DMS114 treated with DMSO at 0.1 percent for 48 hours (cell line): ENCODE results near the gene DUSP19.
"Not testable (repeated sequence)": the region's sequence is repeated elsewhere in the genome, so short reads cannot be mapped to it uniquely, and the experiment has no call there.

Source experiments
- DNase-seq: peaks from one replicate; lab custom pipeline; 2025; ENCODE audit not compliant: unreplicated experiment; lab: John Stamatoyannopoulos, UW

The DUSP19 gene, protein sequence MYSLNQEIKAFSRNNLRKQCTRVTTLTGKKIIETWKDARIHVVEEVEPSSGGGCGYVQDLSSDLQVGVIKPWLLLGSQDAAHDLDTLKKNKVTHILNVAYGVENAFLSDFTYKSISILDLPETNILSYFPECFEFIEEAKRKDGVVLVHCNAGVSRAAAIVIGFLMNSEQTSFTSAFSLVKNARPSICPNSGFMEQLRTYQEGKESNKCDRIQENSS

DNA sequence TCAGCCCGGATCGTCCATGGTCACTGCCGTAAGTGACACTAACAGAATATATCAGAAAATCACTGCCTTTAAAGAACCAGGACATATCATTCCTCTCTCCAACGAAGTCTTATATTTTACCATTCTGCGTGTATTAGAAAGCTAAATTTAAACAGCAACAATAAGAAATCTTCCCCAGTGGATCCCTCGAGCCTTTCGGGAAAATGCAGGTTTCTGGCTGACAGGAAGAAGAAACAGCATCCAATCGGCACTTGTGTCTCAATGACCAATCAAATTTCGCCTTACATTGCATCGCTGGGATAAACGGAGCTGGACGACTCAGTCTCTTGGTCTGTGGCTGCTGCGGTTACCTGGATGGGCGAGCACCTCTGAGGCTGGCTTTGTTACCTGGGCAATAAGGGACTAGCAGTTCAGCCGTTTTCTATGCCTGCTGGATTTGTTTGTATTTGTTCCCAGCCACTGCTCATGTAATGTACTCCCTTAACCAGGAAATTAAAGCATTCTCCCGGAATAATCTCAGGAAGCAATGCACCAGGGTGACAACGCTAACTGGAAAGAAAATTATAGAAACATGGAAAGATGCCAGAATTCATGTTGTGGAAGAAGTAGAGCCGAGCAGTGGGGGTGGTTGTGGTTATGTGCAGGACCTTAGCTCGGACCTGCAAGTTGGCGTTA, at the start of gene DUSP19:
Gene DUSP19, plus strand, starts transcription at position 284 of the 675 bp plus-strand sequence. Its CDS starts 187 bp downstream, at position 471.
- DNase-seq, result peak; percentile 67

DNA sequence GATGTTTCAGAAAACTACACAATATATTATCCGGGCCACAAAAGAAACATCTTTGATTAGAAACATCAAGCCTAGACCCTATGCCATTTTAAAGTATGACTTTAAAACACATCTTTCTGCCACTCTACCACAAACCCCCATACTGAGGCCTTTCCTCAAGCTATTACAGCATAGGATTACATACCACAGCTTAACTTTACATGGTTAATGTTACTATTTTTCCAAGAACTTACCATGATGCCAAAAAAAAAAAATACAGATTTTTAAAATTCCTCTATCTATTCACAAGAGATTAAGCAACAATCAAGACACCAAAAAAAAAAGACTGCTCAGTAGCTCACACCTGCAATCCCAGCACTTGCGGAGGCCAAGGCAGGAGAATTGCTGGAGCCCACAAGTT, 49.3 kb upstream of the DUSP19 start:
- no peak for DNase-seq

DNA sequence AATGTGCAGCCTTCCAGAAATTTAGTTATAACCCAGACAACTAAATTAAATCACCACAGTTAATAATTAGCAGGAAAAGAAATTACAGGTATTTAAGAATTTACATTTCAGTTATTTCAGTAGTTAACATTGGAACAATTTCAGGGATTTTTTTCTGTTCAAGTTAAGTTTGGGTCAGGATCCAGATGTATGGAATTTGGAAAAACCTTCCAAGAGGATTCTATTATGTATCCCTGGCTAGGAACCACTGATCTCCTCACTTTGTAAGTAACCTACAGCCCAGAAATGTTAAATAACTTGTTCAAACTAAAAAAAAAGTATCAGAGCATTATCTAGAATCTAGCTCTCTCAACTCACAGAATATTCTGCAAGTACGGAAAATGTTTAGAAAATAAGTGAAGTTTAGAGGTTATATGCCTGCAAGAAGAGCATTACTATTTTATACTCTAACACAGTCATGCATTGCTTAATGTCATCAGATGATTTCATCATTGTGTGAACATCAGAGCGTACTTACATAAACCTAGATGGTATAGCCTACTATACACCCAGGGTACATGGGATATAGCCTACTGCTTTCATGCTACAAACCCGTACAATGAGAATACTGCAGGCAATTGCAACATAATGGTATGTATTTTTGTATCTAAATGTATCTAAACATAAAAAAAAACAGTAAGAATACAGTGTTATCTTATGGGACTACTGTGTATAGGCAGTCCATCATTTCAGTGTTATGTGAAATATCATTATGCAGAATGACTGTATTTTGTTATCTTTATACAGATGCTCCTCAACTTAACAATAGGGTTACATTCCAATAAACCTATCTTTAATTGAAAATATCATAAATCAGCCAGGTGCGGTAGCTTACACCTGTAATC, 46.4 kb upstream of the DUSP19 start:
- no peak for DNase-seq

DNA sequence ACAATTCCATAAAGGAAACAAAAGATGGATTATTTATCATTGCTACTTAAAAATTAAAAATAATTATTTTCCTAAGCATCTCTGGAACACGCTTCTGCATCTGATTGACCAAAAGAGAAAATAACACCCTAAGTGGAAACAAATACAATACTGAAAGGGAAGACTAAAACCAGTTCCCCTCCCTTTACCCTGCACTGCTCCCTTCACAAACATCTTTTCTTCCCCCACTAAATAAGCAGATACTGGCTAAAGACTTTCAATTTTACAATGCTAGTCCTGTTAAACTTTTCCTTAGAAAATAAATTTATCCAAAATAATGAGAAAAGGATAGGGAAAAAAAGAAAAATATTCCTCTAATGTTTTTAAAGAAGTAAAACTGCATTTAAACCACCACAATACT, 44.6 kb upstream of the DUSP19 start:
- DNase-seq, result no peak

DNA sequence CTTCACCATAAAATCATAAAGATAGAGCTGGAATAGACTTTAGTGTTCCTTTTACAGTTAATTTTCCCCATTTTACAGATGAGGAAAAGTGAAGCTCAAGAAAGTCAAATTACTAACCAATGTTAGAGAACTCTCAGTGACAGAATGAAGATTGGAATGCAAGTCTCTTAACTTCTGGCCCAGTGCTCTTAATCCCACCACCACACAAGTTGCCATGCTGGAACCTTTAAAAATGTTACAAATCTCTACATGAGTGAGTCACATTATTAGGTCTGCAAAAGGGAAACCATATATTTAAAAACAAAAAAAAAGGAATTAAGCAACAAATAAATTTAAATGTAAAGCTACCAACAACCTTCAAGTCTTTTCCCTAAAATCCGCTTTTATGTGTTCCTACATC, 43.7 kb upstream of the DUSP19 start:
- DNase-seq, result no peak

DNA sequence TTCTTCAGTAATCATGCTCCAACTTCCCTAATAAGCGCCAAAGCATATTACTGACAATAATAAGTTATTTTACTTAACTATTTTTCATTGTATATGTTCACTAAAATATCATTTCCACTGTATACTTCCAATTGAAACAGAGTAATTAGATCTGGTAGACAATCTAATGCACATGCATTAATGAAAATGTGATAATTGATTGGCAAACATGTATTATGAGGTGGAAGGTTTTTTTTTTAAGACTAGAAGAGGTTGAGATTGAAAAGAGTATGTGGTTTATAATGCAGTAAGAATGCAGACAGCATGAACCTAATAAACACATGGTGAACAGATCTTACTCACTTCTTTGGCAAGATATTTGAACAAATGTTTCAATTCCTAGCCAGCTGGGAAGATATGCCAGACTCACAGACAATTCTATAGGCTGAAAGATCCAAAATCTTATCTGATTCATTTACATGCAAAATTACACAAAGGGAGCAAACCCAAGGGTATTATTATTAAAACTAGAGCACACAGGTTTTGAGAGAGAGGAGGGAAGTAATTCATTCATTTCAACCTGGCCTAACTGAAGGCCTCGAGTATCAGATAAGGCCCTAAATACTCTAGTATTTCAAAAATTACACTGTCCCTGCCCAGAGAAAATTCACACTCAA, 43.1 kb upstream of the DUSP19 start:
- no peak for DNase-seq

DNA sequence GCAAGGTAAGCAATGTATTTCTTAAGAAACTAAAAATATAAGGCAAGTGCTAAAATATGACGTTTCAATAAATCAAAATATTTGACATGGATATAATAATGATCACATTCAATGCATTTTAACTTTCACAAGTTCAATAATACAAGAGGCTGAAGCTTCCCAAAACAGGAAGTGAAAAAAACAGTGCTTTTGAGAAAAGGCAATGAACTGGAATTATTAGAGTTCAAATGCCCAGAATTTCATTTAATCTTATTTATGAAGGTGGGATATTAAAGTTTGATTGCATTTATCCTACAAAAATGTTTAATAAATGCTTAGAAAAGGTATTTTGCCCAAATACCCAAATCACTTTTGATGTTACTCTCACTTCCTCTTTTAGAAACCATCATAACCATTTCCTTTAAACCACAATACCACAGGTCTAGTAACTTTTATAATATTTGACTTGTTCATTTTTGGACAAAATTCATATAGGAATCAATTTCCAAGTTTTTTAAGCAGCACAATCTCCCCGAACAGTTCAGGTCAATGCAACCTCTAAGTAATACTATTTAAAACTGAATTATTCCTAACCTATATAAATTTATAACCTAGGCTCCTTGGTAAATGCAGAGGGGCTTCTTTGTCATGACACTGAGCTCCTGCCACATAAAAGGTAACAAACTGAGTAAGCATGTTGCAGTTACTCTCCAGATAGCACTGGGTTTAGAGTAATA, 42.4 kb upstream of the DUSP19 start:
- no peak for DNase-seq

DNA sequence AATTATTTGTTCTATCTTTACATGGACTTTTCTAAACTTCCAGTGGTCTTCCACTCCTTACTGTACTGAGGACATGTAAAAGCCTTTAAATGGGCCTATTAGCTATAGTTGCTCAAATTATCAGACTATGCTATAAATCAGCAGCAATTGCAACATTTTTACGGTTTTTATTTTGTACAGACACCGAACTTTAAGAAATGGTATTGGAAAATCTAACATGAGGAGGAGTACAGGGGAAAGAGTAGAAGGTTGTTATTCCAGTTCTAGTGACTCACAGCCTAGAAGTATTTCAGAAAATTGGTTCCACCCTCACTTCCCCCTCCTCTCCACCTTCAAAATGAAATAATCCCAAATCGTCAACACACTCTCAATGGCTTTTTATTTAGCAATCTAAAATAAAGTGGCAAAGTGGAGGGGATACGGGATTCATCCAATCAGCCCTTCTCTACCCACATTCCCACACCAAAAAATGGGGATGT, 41.4 kb upstream of the DUSP19 start:
- DNase-seq, result no peak

DNA sequence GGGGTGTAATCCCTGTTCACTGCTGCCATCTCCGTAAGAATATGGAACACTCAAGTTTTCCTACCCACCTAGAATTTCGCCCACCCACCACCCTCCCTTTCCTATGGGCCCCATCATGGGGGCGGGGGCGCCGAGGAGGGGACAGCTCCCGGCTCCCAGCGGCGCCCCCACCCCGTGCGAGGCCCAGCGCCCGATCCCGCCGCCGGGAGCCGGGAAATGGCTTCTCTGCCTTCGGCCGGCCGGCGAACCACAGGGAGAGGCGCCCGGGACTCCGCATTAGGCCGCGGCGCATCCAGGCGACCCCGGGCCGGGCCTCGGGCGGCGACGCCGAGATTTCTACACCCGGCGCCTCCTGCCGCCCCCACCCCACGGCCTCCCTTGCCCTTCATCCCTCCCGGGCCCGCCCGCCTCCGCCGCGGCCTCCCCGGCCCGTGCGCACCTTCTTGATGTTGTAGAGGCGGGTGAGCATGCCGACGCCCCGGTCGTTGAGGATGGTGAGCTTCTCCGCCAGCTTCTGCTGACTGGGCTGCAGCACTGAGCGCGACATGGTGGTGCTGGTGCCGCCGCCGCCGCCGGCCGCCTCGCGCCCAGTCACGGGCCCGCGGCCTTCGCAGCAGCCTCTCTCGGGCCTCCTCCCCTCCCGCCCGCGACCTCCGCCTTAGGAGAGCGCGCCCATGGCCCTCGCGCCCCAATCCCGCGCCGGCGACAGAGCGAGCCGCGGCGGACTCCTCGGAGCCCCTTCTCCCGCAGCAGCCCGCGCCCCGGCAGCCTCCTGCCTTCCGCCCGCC, 40.8 kb upstream of the DUSP19 start:
- DNase-seq, result no peak

DNA sequence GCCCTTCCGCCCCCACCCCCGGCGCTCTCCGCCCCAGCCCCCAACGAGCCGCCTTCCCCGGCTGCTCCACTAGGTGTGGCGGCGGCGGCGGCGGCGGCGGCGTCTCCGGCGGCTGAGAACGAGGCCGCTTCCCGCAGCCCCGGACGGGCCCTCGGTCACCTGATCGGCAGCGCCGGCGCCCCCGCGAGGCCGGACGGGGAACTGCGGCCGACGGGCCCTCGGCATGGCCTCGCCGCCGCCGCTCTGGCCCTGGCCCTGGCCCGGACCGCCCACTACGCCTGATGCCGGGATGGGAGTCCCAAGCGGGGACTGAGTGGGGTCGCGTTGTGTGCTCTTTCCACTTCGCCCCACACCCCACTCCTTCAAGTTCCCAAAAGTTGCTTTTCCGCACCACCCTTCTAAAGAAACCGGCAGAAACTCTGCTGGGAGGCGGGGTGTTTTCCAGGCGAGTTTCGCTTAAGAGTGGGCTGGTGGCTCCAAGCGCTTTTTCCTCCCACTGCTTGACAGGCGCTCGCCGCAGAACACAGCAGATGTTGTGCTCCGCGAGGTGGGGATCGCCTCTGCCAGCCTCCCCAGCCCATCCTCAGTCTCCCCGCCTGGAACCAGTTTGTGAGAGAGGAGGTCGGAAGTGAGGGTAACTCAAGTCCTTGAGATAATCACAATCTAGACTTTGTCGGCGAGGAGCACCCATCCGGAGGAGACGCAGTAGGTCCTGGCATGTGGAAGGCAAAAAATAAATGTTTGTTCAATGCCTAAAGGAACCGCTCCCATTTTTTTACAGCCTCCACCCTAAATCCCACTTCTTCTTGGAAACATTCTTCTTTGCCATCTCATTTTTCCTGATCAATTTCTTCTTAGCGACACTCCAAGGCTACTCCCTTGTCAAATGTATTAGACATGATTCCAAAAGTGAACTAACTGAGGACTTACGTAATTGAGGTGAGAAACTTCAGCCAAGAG, 39.9 kb upstream of the DUSP19 start, which contains the start of gene NCKAP1:
Gene NCKAP1, minus strand, starts transcription at position 117 of the 960 bp plus-strand sequence. CDS start 358 bp downstream, outside the sequence.
- DNase-seq, result peak; percentile 49

DNA sequence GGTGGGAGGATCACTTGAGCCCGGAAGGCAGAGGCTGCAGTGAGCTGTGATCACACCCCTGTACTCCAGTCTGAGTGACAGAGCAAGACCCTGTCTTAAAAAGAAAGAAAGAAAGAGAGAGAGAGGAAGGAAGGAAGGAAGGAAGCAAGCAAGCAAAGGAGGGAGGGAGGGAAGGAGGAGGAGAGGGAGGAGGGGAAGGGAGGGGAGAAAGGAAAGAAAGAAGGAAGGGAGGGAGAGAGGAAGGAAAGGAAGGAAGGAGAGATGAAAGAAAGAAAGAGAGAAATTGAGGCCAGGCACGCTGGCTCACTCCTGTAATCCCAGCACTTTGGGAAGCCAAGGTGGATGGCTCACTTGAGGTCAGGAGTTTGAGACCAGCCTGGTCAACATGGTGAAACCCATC, 37.9 kb upstream of the DUSP19 start:
- no peak for DNase-seq

DNA sequence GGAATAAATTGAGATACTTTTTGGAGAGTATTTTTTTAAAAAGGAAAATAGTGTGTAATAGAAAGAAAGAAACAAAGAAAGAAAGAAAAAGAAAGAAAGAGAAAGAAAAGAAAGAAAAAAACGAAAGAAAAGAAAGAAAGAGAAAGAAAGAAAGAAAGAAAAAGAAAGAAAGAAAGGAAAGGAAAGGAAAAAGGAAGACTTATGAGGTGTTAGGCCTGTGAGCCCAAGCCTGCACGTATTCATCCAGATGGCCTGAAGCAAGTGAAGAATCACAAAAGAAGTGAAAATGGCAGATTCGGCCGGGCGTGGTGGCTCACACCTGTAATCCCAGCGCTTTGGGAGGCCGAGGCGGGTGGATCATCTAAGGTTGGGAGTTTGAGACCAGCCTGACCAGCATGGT, 35.0 kb upstream of the DUSP19 start:
- DNase-seq, result not testable (repeated sequence)

DNA sequence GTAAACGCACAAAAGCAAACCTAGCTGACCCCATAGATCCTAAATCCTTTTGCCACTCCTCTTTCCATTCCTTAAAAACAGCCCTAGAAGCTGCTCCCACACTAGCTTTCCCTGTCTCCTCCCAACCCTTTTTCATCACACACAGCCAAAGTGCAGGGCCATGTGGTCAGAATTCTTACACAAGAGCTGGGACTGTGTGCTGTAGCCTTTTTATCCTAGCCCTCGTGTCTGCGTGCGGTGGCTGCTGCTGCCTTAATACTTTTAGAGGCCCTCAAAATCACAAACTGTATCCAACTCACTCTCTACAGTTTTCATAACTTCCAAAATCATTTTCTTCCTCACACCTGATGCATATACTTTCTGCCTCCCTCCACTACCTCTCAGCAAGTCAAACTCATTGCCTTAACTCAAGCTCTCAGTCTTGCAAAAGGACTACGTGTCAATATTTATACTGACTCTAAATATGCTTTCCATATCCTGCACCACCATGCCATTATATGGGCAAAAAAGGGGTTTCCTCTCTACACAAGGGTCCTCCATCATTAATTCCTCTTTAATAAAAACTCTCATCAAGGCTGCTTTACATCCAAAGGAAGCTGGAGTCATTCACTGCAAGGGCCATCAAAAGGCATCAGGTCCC, 30.9 kb upstream of the DUSP19 start:
- DNase-seq, result not testable (repeated sequence)

DNA sequence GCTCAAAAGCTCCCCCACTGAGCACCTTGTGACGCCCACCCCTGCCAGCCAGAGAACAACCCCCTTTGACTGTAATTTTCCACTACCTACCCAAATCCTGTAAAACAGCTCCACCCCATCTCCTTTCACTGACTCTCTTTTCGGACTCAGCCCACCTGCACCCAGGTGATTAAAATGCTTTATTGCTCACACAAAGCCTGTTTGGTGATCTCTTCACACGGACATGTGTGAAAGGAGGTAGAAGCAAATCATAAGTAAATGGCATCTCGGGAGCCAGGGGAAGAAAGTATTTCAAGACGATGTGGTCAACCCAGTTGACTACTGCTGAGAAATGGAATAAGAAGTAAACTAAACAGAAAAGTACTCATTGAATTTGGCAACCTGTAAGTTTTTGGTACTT, 29.1 kb upstream of the DUSP19 start:
- DNase-seq, result no peak

DNA sequence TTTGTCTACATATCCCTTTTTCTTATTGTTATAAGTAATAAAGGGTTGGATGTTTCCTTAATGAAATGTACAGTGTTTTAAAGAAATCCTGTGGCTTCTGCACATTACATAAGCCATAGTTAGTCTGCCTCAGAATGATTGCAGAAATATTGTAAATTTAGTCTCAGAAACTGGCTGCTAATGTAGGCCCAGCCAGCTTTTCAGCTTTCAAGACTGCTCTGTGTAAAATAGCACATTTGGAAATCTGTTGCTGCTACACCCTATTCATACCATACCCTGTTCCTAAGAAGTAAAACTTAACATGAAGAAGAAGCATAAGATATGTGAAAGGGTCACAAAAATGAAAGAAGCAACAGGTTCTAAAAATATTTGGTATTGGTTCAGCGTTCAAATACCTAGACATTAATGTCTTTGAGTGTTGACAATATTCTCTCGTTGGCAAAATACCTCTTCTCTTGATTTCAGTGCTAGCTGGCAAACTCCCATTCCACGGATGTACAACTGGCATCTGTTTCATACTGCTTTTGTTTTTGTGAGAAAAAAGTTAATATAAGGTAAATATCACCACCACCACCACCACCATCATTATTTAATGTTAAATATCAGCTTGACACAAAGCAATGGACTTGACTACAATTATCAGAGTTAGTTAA, 21.1 kb upstream of the DUSP19 start:
- no peak for DNase-seq

DNA sequence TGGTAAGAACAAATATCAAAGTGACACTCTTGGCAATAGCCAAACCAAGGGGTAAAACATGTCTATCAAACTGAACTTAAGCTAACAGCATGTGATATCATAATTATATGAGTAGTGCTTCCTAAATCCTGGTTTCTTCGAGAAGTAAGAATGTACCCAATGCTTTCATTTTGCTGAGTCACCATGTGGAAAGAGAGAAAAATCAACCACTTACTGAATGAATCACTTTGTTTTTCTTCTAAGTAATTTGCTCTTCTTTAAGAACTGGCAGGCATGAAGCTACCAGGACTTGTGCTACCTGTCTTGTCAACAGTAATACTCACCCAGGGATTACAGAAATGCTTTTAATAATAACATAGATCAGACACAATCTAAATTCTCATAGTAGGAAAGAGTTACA, 19.0 kb upstream of the DUSP19 start:
- DNase-seq, result no peak

DNA sequence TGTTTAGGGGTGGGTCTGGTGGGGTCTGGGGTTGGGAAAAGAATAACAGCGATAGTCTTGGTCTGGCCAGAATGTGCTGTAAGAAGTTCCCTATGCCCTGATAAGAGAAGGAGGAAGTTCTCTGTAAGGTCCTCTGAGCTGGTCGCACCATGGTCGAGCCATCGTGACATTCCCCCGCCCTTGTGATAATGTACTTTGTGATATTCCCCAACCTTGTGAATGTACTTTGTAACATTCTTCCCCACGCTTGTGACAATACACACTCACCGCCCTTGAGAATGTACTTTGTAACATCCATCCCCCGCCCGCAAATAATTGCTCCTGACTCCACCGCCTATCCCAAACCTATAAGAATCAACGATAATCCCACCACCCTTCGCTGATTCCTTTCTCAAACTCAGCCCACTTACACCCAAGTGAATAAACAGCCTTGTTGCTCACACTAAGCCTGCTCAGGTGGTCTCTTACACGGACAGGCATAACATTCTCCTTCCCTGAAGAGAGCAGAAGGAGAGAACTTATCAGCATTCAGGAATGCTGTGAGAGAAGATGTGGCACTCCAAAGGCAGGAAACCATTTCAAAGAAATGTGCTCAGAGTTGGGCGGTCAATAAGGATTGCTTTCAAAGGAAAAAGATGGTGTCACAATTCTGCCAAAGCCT, 17.8 kb upstream of the DUSP19 start:
- no peak for DNase-seq
